T-helper 2 cell treated with Interferon-gamma antibody and Interleukin-4, amounts not matched to agents 5 μg/mL and 100 μg/mL, for 36 hours (primary cell): ENCODE results near the gene TMEM190.

Experiments
- DNase-seq: peaks from one replicate; pipeline ENCODE4 v3.0.0; 2021; ENCODE audit warnings: low spot score
- H3K27ac Mint-ChIP-seq: one replicate; pipeline ENCODE4 v1.8.0; 2021; ENCODE audit warnings: mild to moderate bottlenecking, mixed read lengths
- H3K27me3 Mint-ChIP-seq: one replicate; pipeline ENCODE4 v1.8.0; 2021; ENCODE audit warnings: low read depth, mixed read lengths
- H3K36me3 Mint-ChIP-seq: one replicate; pipeline ENCODE4 v1.8.0; 2021; ENCODE audit warnings: low read depth, mixed read lengths
- H3K4me1 Mint-ChIP-seq: one replicate; pipeline ENCODE4 v1.8.0; 2021; ENCODE audit warnings: low read depth, mixed read lengths
- H3K4me3 Mint-ChIP-seq: one replicate; pipeline ENCODE4 v1.8.0; 2022; ENCODE audit warnings: mild to moderate bottlenecking, moderate library complexity, mixed read lengths
- H3K9me3 Mint-ChIP-seq: one replicate; pipeline ENCODE4 v1.8.0; 2021; ENCODE audit warnings: mixed read lengths

TMEM190 gene

DNA sequence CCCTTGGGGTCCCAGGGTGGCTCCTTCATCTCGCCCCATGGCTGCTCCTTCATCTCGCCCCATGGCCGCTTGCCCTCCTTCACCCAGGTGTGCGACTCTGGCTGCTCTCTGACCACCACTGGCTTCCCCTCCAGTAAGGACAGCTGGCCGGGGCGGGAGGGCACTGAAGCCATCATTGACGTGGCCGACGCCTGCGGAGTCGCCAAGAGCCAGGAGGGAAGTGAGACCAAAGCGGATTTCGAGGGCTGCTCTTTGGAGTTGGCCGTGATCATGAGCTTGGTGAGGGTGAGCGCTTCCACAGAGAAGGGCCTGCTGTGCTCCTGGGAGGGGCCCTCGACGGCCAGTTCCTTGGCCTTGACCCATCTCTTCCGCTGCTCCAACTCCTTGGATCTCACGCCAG, 18.1 kb upstream of the TMEM190 start:
- Mint-ChIP-seq H3K36me3 (no peaks in the 10 kb centered on the region), H3K4me3 (no peak overlapping the region), H3K9me3 (no peaks in the 10 kb centered on the region), H3K4me1 (no peaks in the 10 kb centered on the region), H3K27ac (no peak overlapping the region), H3K27me3 (peaks cover 26% of the 10 kb centered on the region)
- no peak for DNase-seq

DNA sequence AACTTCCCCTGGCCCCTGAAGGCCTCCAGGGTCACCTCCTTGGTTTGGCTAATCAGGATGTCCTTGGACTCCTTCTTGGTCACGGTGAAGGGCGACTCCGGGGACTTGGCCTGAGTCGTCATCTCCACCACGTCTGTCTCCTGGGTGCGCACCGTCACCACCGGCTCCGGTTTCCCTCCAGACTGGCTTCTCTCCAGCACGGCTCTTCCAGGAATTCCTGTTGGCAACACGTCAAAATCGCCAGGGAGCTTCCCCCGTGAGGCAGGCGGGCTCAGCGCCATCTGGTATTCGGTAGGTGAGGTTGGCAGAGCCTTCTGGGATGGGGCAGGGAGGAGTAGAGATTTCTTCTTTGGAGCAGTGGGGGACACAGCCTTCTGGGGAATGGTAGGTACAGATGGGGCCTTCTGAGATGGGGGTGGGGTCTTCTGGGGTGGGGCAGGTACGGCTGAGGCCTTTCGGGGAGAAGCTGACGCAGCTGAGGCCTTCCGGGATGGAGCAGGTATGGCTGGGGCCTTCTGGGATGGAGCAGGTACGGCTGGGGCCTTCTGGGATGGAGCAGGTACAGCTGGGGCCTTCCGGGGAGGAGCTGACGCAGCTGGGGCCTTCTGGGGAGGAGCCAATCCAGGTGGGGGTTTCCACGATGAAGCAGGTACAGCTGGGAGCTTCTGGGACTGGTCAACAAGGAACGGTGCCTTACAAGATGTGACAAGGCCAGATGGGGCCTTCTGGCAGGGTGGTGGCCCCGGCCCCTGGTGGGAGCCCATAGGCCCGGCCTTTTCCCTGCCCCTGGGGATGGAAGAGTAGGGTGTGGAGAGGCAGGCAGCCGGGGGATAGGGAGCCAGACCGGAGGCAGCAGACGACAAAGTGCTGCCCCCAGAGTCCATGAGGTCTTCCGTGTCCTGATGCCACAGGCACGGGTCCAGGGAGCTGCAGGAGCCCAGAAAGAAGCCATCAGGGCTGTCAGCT, 17.4 kb upstream of the TMEM190 start:
- no peak overlapping the region for H3K27ac Mint-ChIP-seq
- H3K4me3 Mint-ChIP-seq = no peak overlapping the region
- H3K27me3 Mint-ChIP-seq = peaks cover 23% of the 10 kb centered on the region
- no peaks in the 10 kb centered on the region for H3K36me3 Mint-ChIP-seq
- no peaks in the 10 kb centered on the region for H3K9me3 Mint-ChIP-seq
- no peaks in the 10 kb centered on the region for H3K4me1 Mint-ChIP-seq
- DNase-seq = no peak

DNA sequence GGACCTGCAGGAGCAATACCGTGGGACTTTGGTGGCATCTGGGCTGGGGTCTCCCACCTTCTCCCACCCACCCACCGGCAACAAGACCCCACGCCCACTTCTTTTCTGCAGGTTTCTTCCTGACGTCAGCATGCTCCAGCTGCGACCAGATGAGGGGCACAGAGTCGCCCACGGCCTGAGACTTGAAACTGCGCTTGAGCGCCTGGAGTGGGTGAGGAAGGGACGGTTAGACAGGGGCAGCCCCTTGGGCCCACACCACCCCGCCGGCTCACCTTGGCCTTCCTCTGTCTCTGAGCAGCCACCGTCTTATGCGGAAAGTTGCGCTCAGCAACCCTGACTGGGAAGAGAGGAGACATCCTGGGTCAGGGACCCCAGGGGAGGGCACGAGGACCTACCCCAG, 15.7 kb upstream of the TMEM190 start:
- Mint-ChIP-seq H3K27me3 (peaks cover 14% of the 10 kb centered on the region), H3K4me1 (no peaks in the 10 kb centered on the region), H3K27ac (no peak overlapping the region), H3K9me3 (no peaks in the 10 kb centered on the region), H3K36me3 (no peaks in the 10 kb centered on the region), H3K4me3 (no peak overlapping the region)
- no peak for DNase-seq

DNA sequence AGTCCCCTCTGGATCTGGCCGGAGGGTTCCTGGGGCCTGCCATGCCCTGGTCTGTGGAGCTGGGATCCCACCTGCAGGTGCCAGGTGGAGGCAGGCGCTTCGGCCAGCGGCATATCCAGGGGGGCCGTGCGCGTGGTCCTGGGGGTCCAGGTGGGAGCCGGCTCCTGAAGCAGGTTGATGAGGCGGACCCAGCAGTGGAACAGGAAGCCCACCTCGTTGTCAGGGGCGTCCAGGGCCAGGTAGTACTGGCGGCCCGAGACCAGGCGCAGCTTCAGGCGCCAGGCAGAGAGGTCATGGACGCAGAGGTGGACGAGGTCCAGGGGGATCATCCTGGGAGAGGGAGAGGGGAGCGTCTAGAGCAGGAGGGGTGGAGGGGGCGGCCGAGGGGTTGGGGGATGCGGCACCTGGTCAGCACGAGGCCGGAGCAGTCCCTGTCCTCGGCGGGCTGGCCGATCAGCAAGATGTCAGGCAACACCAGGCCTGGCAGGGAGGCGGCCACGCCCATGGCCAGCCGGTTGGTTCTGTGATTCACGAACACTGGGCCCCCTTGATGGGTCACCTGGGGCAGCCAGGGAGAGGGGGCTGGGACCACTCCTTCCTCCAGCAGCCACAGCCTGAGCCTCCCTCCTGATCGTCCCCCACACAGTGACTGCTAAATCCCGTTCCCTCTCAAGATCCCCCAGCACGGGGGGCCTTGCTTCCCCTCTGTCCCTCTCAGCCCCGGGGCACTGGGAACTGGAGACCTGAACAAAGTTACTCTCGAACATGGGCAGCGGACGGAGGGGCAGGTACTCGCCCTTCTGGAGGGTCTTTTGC, 14.2 kb upstream of the TMEM190 start:
- Mint-ChIP-seq H3K27ac (no peak overlapping the region), H3K4me3 (no peak overlapping the region), H3K27me3 (peaks cover 6% of the 10 kb centered on the region), H3K36me3 (no peaks in the 10 kb centered on the region), H3K4me1 (no peaks in the 10 kb centered on the region), H3K9me3 (no peaks in the 10 kb centered on the region)
- no peak for DNase-seq

DNA sequence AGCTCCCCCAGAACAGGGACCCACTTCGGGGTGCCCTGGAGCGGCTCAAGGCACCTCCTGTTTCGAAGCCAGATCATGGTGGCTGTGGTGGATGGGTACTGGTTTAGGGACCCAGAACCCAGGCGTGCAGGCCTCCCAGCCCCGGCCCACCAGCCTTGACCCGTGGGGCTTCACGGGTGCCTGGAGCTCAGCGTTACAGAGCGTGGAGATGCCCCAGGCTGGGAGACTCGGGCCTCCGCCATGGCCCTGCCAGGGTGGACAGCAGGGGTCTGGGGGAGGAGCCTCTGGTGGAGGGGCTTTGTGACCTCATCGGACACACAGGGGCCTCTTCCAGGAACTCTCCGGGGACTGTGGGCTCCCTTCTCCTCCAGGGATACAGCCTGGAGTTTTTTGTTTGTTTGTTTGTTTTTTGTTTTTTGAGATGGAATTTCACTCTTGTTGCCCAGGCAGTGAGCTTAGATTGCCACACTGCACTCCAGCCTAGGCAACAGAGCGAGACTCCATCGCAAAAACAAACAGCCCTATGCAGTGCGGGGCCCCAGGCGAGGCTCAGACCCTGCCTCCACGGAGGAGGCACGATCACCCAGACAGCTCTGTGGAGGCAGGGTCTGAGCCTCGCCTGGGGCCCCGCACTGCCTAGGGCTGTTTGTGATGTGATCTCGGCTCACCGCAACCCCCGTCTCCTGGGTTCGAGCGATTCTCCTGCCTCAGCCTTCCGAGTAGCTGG, 13.5 kb upstream of the TMEM190 start, which contains the start of gene GARIN5B:
GARIN5B (minus strand) TSS at position 271 of the 727 bp plus-strand sequence; CDS start at position 77, 194 bp downstream.
- no peaks in the 10 kb centered on the region for H3K4me1 Mint-ChIP-seq
- no peak within 1 kb of the TSS for H3K4me3 Mint-ChIP-seq
- no peak for DNase-seq
- peaks cover 10% of the 10 kb centered on the region for H3K27me3 Mint-ChIP-seq
- H3K9me3 Mint-ChIP-seq = no peaks in the 10 kb centered on the region
- no peaks in the 10 kb centered on the region for H3K36me3 Mint-ChIP-seq
- H3K27ac Mint-ChIP-seq = no peak within 1 kb of the TSS

DNA sequence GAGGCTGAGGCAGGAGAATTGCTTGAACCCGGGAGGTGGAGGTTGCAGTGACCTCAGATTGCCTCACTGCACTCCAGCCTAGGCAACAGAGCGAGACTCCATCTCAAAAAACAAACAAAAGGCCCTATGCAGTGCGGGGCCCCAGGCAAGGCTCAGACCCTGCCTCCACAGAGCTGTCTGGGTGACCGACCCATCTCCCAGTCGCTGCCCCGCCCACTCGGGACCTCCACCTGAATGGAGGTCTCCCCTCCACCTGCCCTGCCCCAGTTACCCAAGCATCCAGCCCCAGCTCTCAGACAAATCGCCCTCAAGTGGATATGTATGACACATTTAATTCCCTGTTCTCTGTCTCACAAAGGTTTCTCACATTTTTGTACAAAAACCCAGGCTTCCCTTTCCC, 11.4 kb upstream of the TMEM190 start:
- Mint-ChIP-seq H3K4me1 (no peaks in the 10 kb centered on the region), H3K36me3 (no peaks in the 10 kb centered on the region), H3K4me3 (no peak overlapping the region), H3K27ac (no peak overlapping the region), H3K9me3 (no peaks in the 10 kb centered on the region), H3K27me3 (peaks cover 23% of the 10 kb centered on the region)
- DNase-seq = no peak

DNA sequence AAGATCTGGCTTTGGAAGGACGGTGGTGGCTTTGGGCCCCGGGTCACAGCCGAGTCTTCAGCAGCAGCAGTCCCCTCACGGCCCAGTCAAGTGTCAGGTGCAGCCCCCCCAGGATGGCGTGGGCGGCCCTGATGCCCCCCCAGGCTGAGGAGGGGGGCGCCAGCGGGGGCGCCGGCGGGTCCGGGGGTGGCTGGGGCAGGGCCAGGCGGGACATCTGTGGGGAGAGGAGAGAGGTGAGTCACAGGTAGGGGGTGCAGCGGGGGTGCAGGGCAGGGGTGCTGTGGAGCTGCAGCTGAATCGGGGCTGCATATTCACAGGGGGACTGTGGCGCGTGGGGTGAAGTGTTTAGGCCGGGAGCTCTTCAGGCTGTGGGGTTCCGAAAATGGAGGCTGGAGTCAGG, 10.7 kb upstream of the TMEM190 start:
- Mint-ChIP-seq H3K9me3 (no peaks in the 10 kb centered on the region), H3K4me1 (no peaks in the 10 kb centered on the region), H3K4me3 (no peak overlapping the region), H3K27me3 (peaks cover 29% of the 10 kb centered on the region), H3K27ac (no peak overlapping the region), H3K36me3 (no peaks in the 10 kb centered on the region)
- DNase-seq = no peak

DNA sequence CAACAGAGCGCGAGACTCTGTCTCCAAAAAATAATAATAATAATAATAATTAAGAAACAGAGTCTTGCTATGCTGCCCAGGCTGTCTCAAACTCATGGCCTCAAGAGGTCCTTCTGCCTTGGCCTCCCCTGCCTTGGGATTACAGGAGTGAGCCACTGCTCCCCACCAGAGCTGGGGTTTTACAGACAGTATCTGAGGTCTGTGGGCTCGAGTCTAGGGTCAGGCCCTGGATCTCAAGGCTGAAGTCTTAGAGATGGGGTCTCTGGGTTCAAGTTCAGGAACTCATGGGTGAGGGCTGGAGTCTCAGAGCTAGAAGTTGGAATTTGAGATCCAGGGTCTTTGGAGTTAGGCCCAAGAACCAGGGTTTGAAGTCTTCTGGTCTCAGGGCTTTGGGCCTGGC, 9.8 kb upstream of the TMEM190 start:
- no peak overlapping the region for H3K4me3 Mint-ChIP-seq
- no peaks in the 10 kb centered on the region for H3K4me1 Mint-ChIP-seq
- no peaks in the 10 kb centered on the region for H3K36me3 Mint-ChIP-seq
- DNase-seq = no peak
- H3K9me3 Mint-ChIP-seq = no peaks in the 10 kb centered on the region
- peaks cover 37% of the 10 kb centered on the region for H3K27me3 Mint-ChIP-seq
- H3K27ac Mint-ChIP-seq = no peak overlapping the region

DNA sequence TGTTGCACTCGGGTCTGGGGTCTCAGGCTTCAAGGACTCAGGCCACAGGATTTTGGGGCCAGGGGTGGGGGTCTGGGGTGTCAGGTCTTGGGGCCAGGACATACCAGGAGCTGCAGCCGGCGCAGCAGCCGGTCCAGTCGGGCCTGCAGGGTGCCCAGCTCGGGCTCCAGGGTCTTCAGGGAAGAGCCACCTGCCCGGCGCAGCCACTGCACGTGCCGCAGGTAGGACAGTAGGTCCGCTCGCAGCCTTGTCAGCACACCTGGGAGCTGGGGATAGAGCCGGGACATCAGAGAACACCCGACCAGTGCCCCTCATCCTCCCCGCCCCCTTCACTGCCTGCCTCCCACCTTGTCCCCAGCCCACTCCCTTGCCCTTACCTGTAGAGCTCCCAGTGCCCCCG, 8.5 kb upstream of the TMEM190 start:
- no peak for DNase-seq
- no peaks in the 10 kb centered on the region for H3K9me3 Mint-ChIP-seq
- H3K27me3 Mint-ChIP-seq = peaks cover 41% of the 10 kb centered on the region
- H3K36me3 Mint-ChIP-seq = no peaks in the 10 kb centered on the region
- H3K27ac Mint-ChIP-seq = no peak overlapping the region
- H3K4me1 Mint-ChIP-seq = no peaks in the 10 kb centered on the region
- no peak overlapping the region for H3K4me3 Mint-ChIP-seq

DNA sequence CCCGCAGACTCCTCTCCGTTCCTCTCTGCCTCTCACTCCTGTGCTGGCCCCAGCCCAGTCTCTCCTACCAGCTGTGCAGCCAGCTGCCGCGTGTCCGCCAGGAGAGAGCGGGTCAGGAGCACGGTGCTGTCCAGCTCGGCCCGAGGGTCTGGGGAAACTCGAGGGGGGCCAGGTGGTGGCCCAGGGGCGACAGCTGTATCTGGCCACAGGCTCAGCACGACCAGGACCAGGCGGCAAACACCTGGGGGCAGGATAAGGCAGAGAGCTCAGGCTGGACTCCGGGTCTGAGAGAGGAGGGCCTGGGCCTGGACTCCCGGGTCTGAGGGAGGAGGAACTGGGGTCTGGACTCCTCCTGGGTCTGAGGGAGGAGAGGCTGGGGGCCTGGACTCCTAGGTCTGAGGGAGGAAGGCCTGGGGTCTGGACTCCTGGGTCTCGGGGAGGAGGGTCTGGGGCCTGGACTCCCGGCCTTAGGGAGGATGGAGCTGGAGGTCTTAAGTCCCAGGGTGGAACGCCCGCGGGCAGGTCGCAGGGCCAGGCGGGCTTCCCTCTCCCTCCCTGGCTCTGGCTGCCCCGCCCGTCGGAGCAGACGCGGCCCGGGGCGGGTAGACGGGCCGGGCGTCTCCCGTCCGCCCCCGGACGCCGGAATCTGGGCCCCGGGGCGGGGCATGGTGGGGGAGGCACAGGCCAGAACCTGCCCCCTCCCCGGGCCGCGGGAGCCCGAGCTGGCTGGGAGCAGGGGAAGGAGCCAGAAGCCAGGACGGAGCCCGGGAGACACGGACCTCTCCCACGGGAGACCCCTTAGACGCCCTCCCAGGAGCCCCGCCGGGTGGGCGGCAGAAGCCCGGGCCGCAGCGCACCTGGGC, 7.7 kb upstream of the TMEM190 start:
- H3K27ac Mint-ChIP-seq = no peak overlapping the region
- peak; percentile 29 for DNase-seq

DNA sequence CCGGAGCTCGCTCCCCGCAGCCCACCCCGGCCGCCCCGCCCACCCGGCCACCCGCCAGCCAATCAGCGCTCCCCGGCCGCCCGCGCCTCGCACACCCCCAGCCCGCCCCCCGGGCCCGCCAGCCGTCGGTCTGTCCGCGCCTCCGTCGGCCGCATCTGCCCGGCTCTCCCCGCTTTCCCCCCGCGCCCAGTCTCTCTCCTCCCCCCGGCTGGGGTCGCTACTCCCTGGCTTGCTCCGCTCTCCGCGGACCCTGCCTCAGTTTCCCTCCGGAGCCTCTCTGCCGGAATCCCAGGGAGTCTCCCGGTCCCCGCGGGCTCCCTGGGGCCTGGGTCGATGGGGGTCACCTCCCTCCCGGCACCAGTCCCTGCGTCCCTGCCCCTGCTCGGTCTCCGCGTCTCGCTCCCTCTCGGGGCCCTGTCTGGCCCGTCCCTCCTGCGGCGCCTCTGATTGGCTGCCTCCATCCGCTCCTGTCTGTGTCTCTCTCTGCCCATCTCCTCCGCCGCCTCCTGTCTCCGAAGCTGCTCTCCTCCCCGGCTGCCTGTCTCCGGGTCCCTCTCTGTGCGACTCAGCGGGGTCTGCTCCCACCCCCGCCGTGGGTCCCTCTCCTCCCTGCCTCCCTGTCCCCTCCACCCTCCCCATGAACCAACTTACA, 6.8 kb upstream of the TMEM190 start:
- Mint-ChIP-seq H3K27me3 (peaks cover 48% of the 10 kb centered on the region), H3K9me3 (no peaks in the 10 kb centered on the region), H3K4me1 (no peaks in the 10 kb centered on the region), H3K4me3 (peak overlapping the region; percentile 38), H3K27ac (peak overlapping the region; percentile 52), H3K36me3 (no peaks in the 10 kb centered on the region)
- no peak for DNase-seq

More for the DNA sequence above, 7.7 kb upstream of the TMEM190 start:
- no peaks in the 10 kb centered on the region for H3K9me3 Mint-ChIP-seq
- H3K36me3 Mint-ChIP-seq = no peaks in the 10 kb centered on the region
- no peaks in the 10 kb centered on the region for H3K4me1 Mint-ChIP-seq
- peaks cover 48% of the 10 kb centered on the region for H3K27me3 Mint-ChIP-seq
- no peak overlapping the region for H3K4me3 Mint-ChIP-seq

DNA sequence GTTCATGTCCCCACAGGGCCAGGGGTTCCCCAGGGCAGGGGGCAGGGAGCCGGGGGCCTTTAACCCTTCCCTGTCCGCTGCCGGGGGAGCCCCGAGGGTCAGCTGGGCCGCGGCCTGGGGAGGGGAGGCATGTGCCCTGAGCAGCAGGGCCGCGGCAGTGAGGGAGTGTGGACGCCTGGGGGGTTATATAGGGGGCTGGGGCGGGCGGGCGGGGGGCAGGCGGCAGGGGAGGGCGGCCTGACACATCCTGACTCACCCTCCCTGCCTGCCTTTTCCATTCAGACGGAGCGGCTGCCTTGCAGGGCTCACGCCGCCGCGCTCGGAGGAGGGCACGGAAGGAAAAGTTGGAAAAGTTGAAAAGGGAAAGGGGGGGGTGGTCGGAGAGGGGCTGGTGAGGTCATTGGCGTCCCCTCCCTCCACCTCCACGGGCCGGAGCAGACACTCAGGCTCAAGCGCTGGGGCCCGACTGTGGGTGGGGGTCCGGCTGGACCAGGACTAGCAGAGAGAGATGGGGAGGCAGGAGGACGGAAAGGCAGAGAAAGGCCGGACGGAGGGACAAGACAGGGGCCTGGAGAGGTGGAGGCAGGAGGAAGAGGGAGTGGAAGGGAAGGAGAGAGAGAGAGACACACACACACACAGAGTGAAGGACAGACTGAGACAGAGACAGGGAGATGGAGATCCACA, 6.2 kb upstream of the TMEM190 start, which contains the start of gene IL11:
IL11 (minus strand) TSS at position 159 of the 684 bp plus-strand sequence; CDS start at position 6, 153 bp downstream.
- Mint-ChIP-seq H3K27ac (peak within 1 kb of the TSS; percentile 52), H3K27me3 (peaks cover 48% of the 10 kb centered on the region), H3K36me3 (no peaks in the 10 kb centered on the region), H3K9me3 (no peaks in the 10 kb centered on the region), H3K4me1 (no peaks in the 10 kb centered on the region), H3K4me3 (peak within 1 kb of the TSS; percentile 38)
- no peak for DNase-seq
